ENCODE measurements around the gene MRFAP1L1.

DNA sequence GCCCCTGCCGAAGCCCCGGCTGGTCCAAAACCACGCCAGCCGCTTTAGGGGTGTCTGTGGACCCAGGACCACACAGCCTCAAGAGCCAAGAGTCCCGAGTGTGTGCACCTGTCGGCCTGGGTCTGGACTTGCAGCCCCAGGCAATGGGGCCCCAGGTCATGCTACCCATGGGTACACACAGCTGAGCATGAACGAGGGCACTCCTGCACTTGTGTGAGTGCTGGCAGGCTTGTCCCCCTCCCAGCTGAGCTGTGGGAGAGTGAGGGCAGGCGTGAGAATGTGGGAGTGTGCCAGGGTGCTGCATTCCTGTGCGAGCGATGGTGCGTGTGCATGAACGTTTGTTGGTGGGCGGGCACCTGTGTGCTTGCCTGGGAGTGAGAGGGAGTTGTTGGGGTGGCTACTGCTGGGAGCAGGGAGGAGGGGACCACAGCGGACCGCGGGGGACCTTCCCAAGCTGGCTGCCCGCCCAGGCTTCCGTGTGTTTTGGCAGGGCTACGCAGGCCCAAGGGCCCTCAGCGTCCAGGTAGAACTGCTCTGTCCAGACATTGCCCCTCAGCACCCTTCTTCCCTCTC is 37.1 kb upstream of the MRFAP1L1 start:
- TF ChIP-seq, protein P1, sequence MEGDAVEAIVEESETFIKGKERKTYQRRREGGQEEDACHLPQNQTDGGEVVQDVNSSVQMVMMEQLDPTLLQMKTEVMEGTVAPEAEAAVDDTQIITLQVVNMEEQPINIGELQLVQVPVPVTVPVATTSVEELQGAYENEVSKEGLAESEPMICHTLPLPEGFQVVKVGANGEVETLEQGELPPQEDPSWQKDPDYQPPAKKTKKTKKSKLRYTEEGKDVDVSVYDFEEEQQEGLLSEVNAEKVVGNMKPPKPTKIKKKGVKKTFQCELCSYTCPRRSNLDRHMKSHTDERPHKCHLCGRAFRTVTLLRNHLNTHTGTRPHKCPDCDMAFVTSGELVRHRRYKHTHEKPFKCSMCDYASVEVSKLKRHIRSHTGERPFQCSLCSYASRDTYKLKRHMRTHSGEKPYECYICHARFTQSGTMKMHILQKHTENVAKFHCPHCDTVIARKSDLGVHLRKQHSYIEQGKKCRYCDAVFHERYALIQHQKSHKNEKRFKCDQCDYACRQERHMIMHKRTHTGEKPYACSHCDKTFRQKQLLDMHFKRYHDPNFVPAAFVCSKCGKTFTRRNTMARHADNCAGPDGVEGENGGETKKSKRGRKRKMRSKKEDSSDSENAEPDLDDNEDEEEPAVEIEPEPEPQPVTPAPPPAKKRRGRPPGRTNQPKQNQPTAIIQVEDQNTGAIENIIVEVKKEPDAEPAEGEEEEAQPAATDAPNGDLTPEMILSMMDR (IDR thresholded peaks at IDR 0.05) = no peak
- TF ChIP-seq EZH2 (IDR thresholded peaks at IDR 0.05; ENCODE audit: borderline replicate concordance, insufficient read depth, low read depth, low read length, poor library complexity, severe bottlenecking) = no peak
